ENCODE results near the gene CFAP20DC.

DNA sequence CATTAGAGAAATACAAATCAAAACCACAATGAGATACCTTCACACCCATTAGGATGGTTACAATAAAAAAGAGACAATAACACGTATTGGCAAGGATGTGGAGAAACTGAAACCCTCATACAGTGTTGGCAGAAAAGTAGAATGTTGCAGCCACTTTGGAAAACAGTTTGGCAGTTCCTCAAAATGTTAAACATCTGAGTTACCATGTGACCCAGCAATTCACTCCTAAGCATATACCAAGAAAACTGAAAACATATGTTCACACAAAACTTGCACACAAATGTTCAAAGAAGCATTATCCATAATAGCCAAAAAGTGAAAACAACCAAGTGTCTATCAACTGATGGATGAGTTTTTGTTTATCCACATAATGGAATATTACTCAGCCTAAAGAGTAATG is 216.3 kb downstream of the CFAP20DC start:
- TF ChIP-seq, protein P1, sequence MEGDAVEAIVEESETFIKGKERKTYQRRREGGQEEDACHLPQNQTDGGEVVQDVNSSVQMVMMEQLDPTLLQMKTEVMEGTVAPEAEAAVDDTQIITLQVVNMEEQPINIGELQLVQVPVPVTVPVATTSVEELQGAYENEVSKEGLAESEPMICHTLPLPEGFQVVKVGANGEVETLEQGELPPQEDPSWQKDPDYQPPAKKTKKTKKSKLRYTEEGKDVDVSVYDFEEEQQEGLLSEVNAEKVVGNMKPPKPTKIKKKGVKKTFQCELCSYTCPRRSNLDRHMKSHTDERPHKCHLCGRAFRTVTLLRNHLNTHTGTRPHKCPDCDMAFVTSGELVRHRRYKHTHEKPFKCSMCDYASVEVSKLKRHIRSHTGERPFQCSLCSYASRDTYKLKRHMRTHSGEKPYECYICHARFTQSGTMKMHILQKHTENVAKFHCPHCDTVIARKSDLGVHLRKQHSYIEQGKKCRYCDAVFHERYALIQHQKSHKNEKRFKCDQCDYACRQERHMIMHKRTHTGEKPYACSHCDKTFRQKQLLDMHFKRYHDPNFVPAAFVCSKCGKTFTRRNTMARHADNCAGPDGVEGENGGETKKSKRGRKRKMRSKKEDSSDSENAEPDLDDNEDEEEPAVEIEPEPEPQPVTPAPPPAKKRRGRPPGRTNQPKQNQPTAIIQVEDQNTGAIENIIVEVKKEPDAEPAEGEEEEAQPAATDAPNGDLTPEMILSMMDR (IDR thresholded peaks at IDR 0.05): no peak
- no peak for TF ChIP-seq POLR2A (IDR thresholded peaks at IDR 0.05)
